Hepatocyte (in vitro differentiated cells): Measurements from ENCODE around the gene RBM12. TPM values are rescaled to one million over a fixed set of nuclear protein-coding genes. Genes with fewer than 3 reads are reported as not detected.
A peak's percentile ranks its signal among the peaks of the same experiment; 100 is the strongest.

ENCODE experiments used
- DNase-seq: peaks from one replicate; pipeline ENCODE4 v3.0.0-alpha.2; 2016; ENCODE audit warnings: low spot score
- H2AFZ ChIP-seq: fragments of 200-600 bp; sonication (generic); 2 replicates; pipeline ENCODE4 v1.6.0; 2016; ENCODE audit warnings: antibody characterized with exemption, mild to moderate bottlenecking
- H3K27ac ChIP-seq: fragments of 200-600 bp; sonication (generic); 2 replicates; pipeline ENCODE4 v1.5.1; 2016; ENCODE audit warnings: mild to moderate bottlenecking
- H3K27me3 ChIP-seq: fragments of 200-600 bp; sonication (generic); 2 replicates; pipeline ENCODE4 v1.6.1; 2016
- H3K36me3 ChIP-seq: fragments of 200-600 bp; sonication (generic); replicated peaks from 2 replicates; pipeline ENCODE4 v1.5.1; 2016; ENCODE audit warnings: low read depth; ENCODE audit not compliant: insufficient read depth
- H3K4me1 ChIP-seq: fragments of 200-600 bp; sonication (generic); 2 replicates; pipeline ENCODE4 v1.5.1; 2016; ENCODE audit warnings: mild to moderate bottlenecking, moderate library complexity; ENCODE audit not compliant: insufficient read depth
- H3K4me2 ChIP-seq: fragments of 200-600 bp; sonication (generic); 2 replicates; pipeline ENCODE4 v1.6.0; 2016
- H3K4me3 ChIP-seq: fragments of 200-600 bp; sonication (generic); 2 replicates; pipeline ENCODE4 v1.5.1; 2016; ENCODE audit warnings: mild to moderate bottlenecking
- H3K79me2 ChIP-seq: fragments of 200-600 bp; sonication (generic); 2 replicates; pipeline ENCODE4 v1.6.0; 2017; ENCODE audit warnings: mild to moderate bottlenecking
- H3K9me2 ChIP-seq: fragments of 200-600 bp; sonication (generic); replicated peaks from 2 replicates; pipeline ENCODE4 v1.6.0; 2017; ENCODE audit warnings: mild to moderate bottlenecking; ENCODE audit not compliant: insufficient read depth
- H3K9me3 ChIP-seq: fragments of 200-600 bp; sonication (generic); 2 replicates; pipeline ENCODE4 v1.5.1; 2016; ENCODE audit warnings: low read depth, mild to moderate bottlenecking
- H4K20me1 ChIP-seq: fragments of 200-600 bp; sonication (generic); 2 replicates; pipeline ENCODE4 v1.6.0; 2016; ENCODE audit warnings: mild to moderate bottlenecking; ENCODE audit not compliant: insufficient read depth, poor library complexity, severe bottlenecking
- CTCF ChIP-seq: fragments of 200-600 bp; sonication (generic); IDR thresholded peaks from 2 replicates; pipeline ENCODE4 v1.5.1; 2016; ENCODE audit warnings: antibody characterized with exemption, mild to moderate bottlenecking; ENCODE audit not compliant: poor library complexity
- EZH2 ChIP-seq: fragments of 200-600 bp; sonication (generic); IDR thresholded peaks from 2 replicates; pipeline ENCODE4 v1.6.1; 2016; ENCODE audit warnings: antibody characterized with exemption, mild to moderate bottlenecking, borderline replicate concordance
- EZH2phosphoT487 ChIP-seq: fragments of 200-600 bp; sonication (generic); IDR thresholded peaks from one replicate; pipeline ENCODE4 v1.6.1; 2018; ENCODE audit warnings: antibody characterized with exemption, mild to moderate bottlenecking, low read depth, moderate library complexity; ENCODE audit not compliant: unreplicated experiment, severe bottlenecking
- WGBS: methylation state at CpG from one replicate; pipeline ENCODE4 v1.1.6; 2016; ENCODE audit warnings: low lambda C conversion rate; ENCODE audit errors: missing lambda C conversion rate; 5-methylcytosine and 5-hydroxymethylcytosine counted together
- polyA plus RNA-seq: library from polyadenylated mRNA; unstranded; fragments of >200 nt; fragmentation: Nextera tagmentation; extraction: Ambion mirVana; gene quantifications from 2 replicates; pipeline ENCODE4 v1.2.1, GENCODE V29; 2016
- total RNA-seq: library from RNA; depleted of rRNA; stranded (reverse); fragments of >200 nt; gene quantifications from 2 replicates; pipeline ENCODE4 v1.2.3, GENCODE V29; 2014

RBM12 gene
- total and polyA plus RNA-seq, 2 experiments from 2014 or later: 22.5 to 57.3 TPM

- peaks cover 5% of the 10 kb centered on the region for H3K36me3 ChIP-seq
- peaks cover 16% of the 10 kb centered on the region for H3K4me1 ChIP-seq
- no peaks in the 10 kb centered on the region for H3K9me3 ChIP-seq
- H3K9me2 ChIP-seq: no peaks in the 10 kb centered on the region
- peaks cover 50% of the 10 kb centered on the region for H4K20me1 ChIP-seq
- no peak overlapping the region for H2AFZ ChIP-seq
- no peak for TF ChIP-seq EZH2
- TF ChIP-seq EZH2phosphoT487: no peak
- TF ChIP-seq CTCF: no peak
- H3K4me3 ChIP-seq: no peak overlapping the region
- peaks cover 60% of the 10 kb centered on the region for H3K79me2 ChIP-seq
- no peak for DNase-seq
- no peaks in the 10 kb centered on the region for H3K27me3 ChIP-seq
- WGBS: 91% methylated on average over 12 of the region's 12 CpGs
- peak overlapping the region; percentile 9 for H3K27ac ChIP-seq
- no peak overlapping the region for H3K4me2 ChIP-seq
Measured at GRCh38 chr20:35702051-35702823, 37.5 kb upstream of the RBM12 start.

- Histone ChIP-seq H2AFZ (no peak overlapping the region), H3K9me3 (no peaks in the 10 kb centered on the region), H3K4me1 (peaks cover 16% of the 10 kb centered on the region), H3K79me2 (peaks cover 56% of the 10 kb centered on the region), H3K36me3 (peaks cover 3% of the 10 kb centered on the region), H3K4me2 (peak overlapping the region; percentile 86), H4K20me1 (peaks cover 35% of the 10 kb centered on the region), H3K4me3 (peak overlapping the region; percentile 77), H3K27ac (peak overlapping the region; percentile 97), H3K9me2 (no peaks in the 10 kb centered on the region), H3K27me3 (no peaks in the 10 kb centered on the region)
- TF ChIP-seq EZH2phosphoT487: no peak
- TF ChIP-seq CTCF: no peak
- TF ChIP-seq EZH2: no peak
- no peak for DNase-seq
- 96% methylated on average over 7 of the region's 7 CpGs for WGBS
Measured at GRCh38 chr20:35700625-35701148, 36.0 kb upstream of the RBM12 start.

- peaks cover 50% of the 10 kb centered on the region for H3K79me2 ChIP-seq
- H3K4me3 ChIP-seq: peak overlapping the region; percentile 77
- no peak for DNase-seq
- peak overlapping the region; percentile 86 for H3K4me2 ChIP-seq
- WGBS: 22% methylated on average over 6 of the region's 6 CpGs
- no peaks in the 10 kb centered on the region for H3K9me3 ChIP-seq
- TF ChIP-seq EZH2 (no peak), CTCF (no peak), EZH2phosphoT487 (no peak)
- H3K4me1 ChIP-seq: peaks cover 16% of the 10 kb centered on the region
- H3K27me3 ChIP-seq: no peaks in the 10 kb centered on the region
- peaks cover 3% of the 10 kb centered on the region for H3K36me3 ChIP-seq
- peak overlapping the region; percentile 89 for H2AFZ ChIP-seq
- peaks cover 29% of the 10 kb centered on the region for H4K20me1 ChIP-seq
- H3K27ac ChIP-seq: peak overlapping the region; percentile 97
- no peaks in the 10 kb centered on the region for H3K9me2 ChIP-seq
Measured at GRCh38 chr20:35699957-35700624, 35.4 kb upstream of the RBM12 start.
